ENCODE measurements around the gene SHISA9. TPM values are rescaled to one million over a fixed set of nuclear protein-coding genes. Genes with fewer than 3 reads are reported as not detected.
"Not testable (repeated sequence)": the region's sequence is repeated elsewhere in the genome, so short reads cannot be mapped to it uniquely, and the experiment has no call there.

SHISA9 gene
- not detected for total RNA-seq

GRCh38 chr16:12901597-12902461 lies at the start of gene SHISA9:
TSS of gene SHISA9 (plus strand) at chr16:12901598.
- H3K4me3 ChIP-seq (ENCODE audit: low read length): no peak within 1 kb of the TSS
- peaks cover 52% of the 10 kb centered on the region for H3K27me3 ChIP-seq (ENCODE audit: insufficient read depth, low read length)
- H3K4me1 ChIP-seq (ENCODE audit: insufficient read depth, low read length): no peaks in the 10 kb centered on the region
- H3K9me3 ChIP-seq (ENCODE audit: low read depth, low read length): no peaks in the 10 kb centered on the region

- Histone ChIP-seq H3K4me3 (ENCODE audit: low read length) (no peak overlapping the region), H3K9me3 (ENCODE audit: low read depth, low read length) (no peaks in the 10 kb centered on the region), H3K4me1 (ENCODE audit: insufficient read depth, low read length) (no peaks in the 10 kb centered on the region), H3K27me3 (ENCODE audit: insufficient read depth, low read length) (no peaks in the 10 kb centered on the region)
Measured at GRCh38 chr16:12853972-12854371, 47.4 kb upstream of the SHISA9 start.

- not testable (repeated sequence) for H3K4me3 ChIP-seq (ENCODE audit: low read length); H3K4me1 ChIP-seq (ENCODE audit: insufficient read depth, low read length); H3K9me3 ChIP-seq (ENCODE audit: low read depth, low read length); H3K27me3 ChIP-seq (ENCODE audit: insufficient read depth, low read length)
Measured at GRCh38 chr16:12857435-12857834, 44.0 kb upstream of the SHISA9 start.

- Histone ChIP-seq H3K9me3 (ENCODE audit: low read depth, low read length) (no peaks in the 10 kb centered on the region), H3K4me1 (ENCODE audit: insufficient read depth, low read length) (no peaks in the 10 kb centered on the region), H3K27me3 (ENCODE audit: insufficient read depth, low read length) (no peaks in the 10 kb centered on the region), H3K4me3 (ENCODE audit: low read length) (no peak overlapping the region)
Measured at GRCh38 chr16:12862327-12862726, 39.1 kb upstream of the SHISA9 start.

- Histone ChIP-seq H3K4me3 (ENCODE audit: low read length) (no peak overlapping the region), H3K9me3 (ENCODE audit: low read depth, low read length) (no peaks in the 10 kb centered on the region), H3K4me1 (ENCODE audit: insufficient read depth, low read length) (no peaks in the 10 kb centered on the region), H3K27me3 (ENCODE audit: insufficient read depth, low read length) (no peaks in the 10 kb centered on the region)
Measured at GRCh38 chr16:12862941-12863340, 38.5 kb upstream of the SHISA9 start.

- no peak overlapping the region for H3K4me3 ChIP-seq (ENCODE audit: low read length)
- no peaks in the 10 kb centered on the region for H3K27me3 ChIP-seq (ENCODE audit: insufficient read depth, low read length)
- no peaks in the 10 kb centered on the region for H3K4me1 ChIP-seq (ENCODE audit: insufficient read depth, low read length)
- H3K9me3 ChIP-seq (ENCODE audit: low read depth, low read length): no peaks in the 10 kb centered on the region
Measured at GRCh38 chr16:12866981-12867551, 34.3 kb upstream of the SHISA9 start.

- no peak overlapping the region for H3K4me3 ChIP-seq (ENCODE audit: low read length)
- no peaks in the 10 kb centered on the region for H3K9me3 ChIP-seq (ENCODE audit: low read depth, low read length)
Measured at GRCh38 chr16:12868169-12868568, 33.2 kb upstream of the SHISA9 start.

GRCh38 chr16:12868788-12869187 lies 32.6 kb upstream of the SHISA9 start:
- no peaks in the 10 kb centered on the region for H3K4me1 ChIP-seq (ENCODE audit: insufficient read depth, low read length)
- no peaks in the 10 kb centered on the region for H3K27me3 ChIP-seq (ENCODE audit: insufficient read depth, low read length)
- no peaks in the 10 kb centered on the region for H3K9me3 ChIP-seq (ENCODE audit: low read depth, low read length)
- no peak overlapping the region for H3K4me3 ChIP-seq (ENCODE audit: low read length)

More at GRCh38 chr16:12868169-12868568, 33.2 kb upstream of the SHISA9 start:
- no peaks in the 10 kb centered on the region for H3K27me3 ChIP-seq (ENCODE audit: insufficient read depth, low read length)
- no peaks in the 10 kb centered on the region for H3K4me1 ChIP-seq (ENCODE audit: insufficient read depth, low read length)

- H3K27me3 ChIP-seq (ENCODE audit: insufficient read depth, low read length): no peaks in the 10 kb centered on the region
- H3K9me3 ChIP-seq (ENCODE audit: low read depth, low read length): no peaks in the 10 kb centered on the region
- no peaks in the 10 kb centered on the region for H3K4me1 ChIP-seq (ENCODE audit: insufficient read depth, low read length)
- no peak overlapping the region for H3K4me3 ChIP-seq (ENCODE audit: low read length)
Measured at GRCh38 chr16:12869698-12870427, 31.5 kb upstream of the SHISA9 start.

- no peaks in the 10 kb centered on the region for H3K27me3 ChIP-seq (ENCODE audit: insufficient read depth, low read length)
- H3K9me3 ChIP-seq (ENCODE audit: low read depth, low read length): no peaks in the 10 kb centered on the region
- H3K4me3 ChIP-seq (ENCODE audit: low read length): no peak overlapping the region
- no peaks in the 10 kb centered on the region for H3K4me1 ChIP-seq (ENCODE audit: insufficient read depth, low read length)
Measured at GRCh38 chr16:12871784-12872183, 29.6 kb upstream of the SHISA9 start.

- H3K4me1 ChIP-seq (ENCODE audit: insufficient read depth, low read length): no peaks in the 10 kb centered on the region
Measured at GRCh38 chr16:12874186-12874585, 27.2 kb upstream of the SHISA9 start.

GRCh38 chr16:12876778-12877177 lies 24.6 kb upstream of the SHISA9 start:
- Histone ChIP-seq H3K27me3 (ENCODE audit: insufficient read depth, low read length) (no peaks in the 10 kb centered on the region), H3K9me3 (ENCODE audit: low read depth, low read length) (no peaks in the 10 kb centered on the region), H3K4me3 (ENCODE audit: low read length) (no peak overlapping the region), H3K4me1 (ENCODE audit: insufficient read depth, low read length) (no peaks in the 10 kb centered on the region)

More at GRCh38 chr16:12874186-12874585, 27.2 kb upstream of the SHISA9 start:
- H3K4me3 ChIP-seq (ENCODE audit: low read length): no peak overlapping the region
- H3K9me3 ChIP-seq (ENCODE audit: low read depth, low read length): no peaks in the 10 kb centered on the region
- H3K27me3 ChIP-seq (ENCODE audit: insufficient read depth, low read length): no peaks in the 10 kb centered on the region

- Histone ChIP-seq H3K4me1 (ENCODE audit: insufficient read depth, low read length) (no peaks in the 10 kb centered on the region), H3K9me3 (ENCODE audit: low read depth, low read length) (no peaks in the 10 kb centered on the region), H3K4me3 (ENCODE audit: low read length) (no peak overlapping the region), H3K27me3 (ENCODE audit: insufficient read depth, low read length) (no peaks in the 10 kb centered on the region)
Measured at GRCh38 chr16:12878973-12879372, 22.4 kb upstream of the SHISA9 start.

GRCh38 chr16:12879812-12880211 lies 21.6 kb upstream of the SHISA9 start:
- Histone ChIP-seq H3K27me3 (ENCODE audit: insufficient read depth, low read length) (no peaks in the 10 kb centered on the region), H3K4me1 (ENCODE audit: insufficient read depth, low read length) (no peaks in the 10 kb centered on the region), H3K9me3 (ENCODE audit: low read depth, low read length) (no peaks in the 10 kb centered on the region), H3K4me3 (ENCODE audit: low read length) (no peak overlapping the region)

GRCh38 chr16:12881182-12881581 lies 20.2 kb upstream of the SHISA9 start:
- H3K4me3 ChIP-seq (ENCODE audit: low read length): no peak overlapping the region
- no peaks in the 10 kb centered on the region for H3K9me3 ChIP-seq (ENCODE audit: low read depth, low read length)
- H3K4me1 ChIP-seq (ENCODE audit: insufficient read depth, low read length): no peaks in the 10 kb centered on the region
- no peaks in the 10 kb centered on the region for H3K27me3 ChIP-seq (ENCODE audit: insufficient read depth, low read length)

All from mononuclear cell (primary cell).